Endothelial cell (in vitro differentiated cells): ENCODE data around the gene KCNQ1. TPM values are rescaled to one million over a fixed set of nuclear protein-coding genes. Genes with fewer than 3 reads are reported as not detected.

ENCODE experiments used
- DNase-seq: peaks from one replicate; pipeline ENCODE4 v3.0.0; 2021; ENCODE audit warnings: low spot score
- H3K27ac Mint-ChIP-seq: one replicate; pipeline ENCODE4 v1.8.0; 2021; ENCODE audit warnings: mixed read lengths, inconsistent platforms; ENCODE audit not compliant: unreplicated experiment
- H3K27me3 Mint-ChIP-seq: one replicate; pipeline ENCODE4 v1.8.0; 2021; ENCODE audit warnings: mild to moderate bottlenecking, moderate library complexity, mixed read lengths, inconsistent platforms; ENCODE audit not compliant: unreplicated experiment
- H3K36me3 Mint-ChIP-seq: one replicate; pipeline ENCODE4 v1.8.0; 2021; ENCODE audit warnings: mild to moderate bottlenecking, low read depth, mixed read lengths, inconsistent platforms; ENCODE audit not compliant: unreplicated experiment
- H3K4me1 Mint-ChIP-seq: one replicate; pipeline ENCODE4 v1.8.0; 2021; ENCODE audit warnings: mild to moderate bottlenecking, mixed read lengths, inconsistent platforms; ENCODE audit not compliant: unreplicated experiment
- H3K4me3 Mint-ChIP-seq: one replicate; pipeline ENCODE4 v1.8.0; 2021; ENCODE audit warnings: mild to moderate bottlenecking, mixed read lengths, inconsistent platforms; ENCODE audit not compliant: unreplicated experiment
- H3K9me3 Mint-ChIP-seq: one replicate; pipeline ENCODE4 v1.8.0; 2021; ENCODE audit warnings: mixed read lengths, inconsistent platforms; ENCODE audit not compliant: unreplicated experiment
- CTCF ChIP-seq: fragments of 200-600 bp; sonication (generic); IDR thresholded peaks from one replicate; pipeline ENCODE4 v1.5.0; 2021; ENCODE audit warnings: antibody characterized with exemption; ENCODE audit not compliant: unreplicated experiment
- total RNA-seq: library from RNA; stranded (reverse); fragmentation: NEBNext Ultra II Directional; extraction: Animal tissue kit (Norgen Biotek cat#: 25700); gene quantifications from one replicate; pipeline ENCODE4 v1.2.1, GENCODE V29; 2021; ENCODE audit not compliant: unreplicated experiment

The KCNQ1 gene
- total RNA-seq, 1 donor from 2014 or later = 35.3 TPM

DNA sequence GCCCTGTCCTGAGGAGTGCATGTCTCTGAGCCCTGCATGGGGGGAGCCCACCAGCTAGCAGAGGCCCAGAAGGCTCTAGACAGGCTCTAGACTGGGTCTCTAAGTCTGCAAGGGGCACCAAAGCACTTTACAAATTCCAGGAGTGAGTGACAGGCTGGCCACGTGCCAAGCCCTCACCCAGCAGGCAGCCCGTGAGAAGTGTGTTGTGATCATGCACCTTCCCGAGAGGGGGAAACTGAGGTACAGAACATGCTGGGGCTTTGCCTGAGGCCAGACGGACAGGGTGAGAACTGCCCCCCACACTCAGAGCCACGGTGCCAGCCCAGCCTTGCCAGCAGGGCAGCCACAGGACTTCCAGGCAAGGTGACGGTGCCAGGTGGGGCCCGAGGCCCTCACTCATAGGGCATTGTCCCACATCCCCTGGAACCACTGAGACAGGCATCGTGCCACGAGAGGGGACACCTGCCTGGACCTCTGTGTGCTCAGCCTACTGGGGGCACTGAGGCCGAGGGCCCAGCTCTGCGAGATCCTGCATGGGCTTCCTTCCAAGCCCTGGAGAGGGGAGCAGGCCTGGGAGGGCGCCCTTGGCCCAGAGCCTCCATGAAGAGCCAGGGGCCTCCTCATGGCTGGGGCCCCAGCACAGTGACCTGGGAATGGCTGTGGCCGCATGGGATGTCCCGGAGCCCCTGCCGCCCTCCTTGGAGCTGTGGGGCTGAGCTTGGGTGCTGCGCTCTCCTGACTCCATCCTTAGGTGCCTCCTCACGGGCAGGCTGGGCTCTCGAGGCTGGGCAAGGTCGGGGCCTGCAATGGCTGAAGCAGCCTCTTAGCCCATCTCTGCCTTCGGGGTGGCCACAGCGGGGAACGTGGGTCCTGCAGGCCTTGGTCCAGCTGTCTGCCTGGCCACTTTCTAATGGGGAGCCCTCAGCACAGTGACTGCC lies 133.5 kb downstream of the KCNQ1 start:
- no peak for DNase-seq
- Mint-ChIP-seq H3K27me3 (peaks cover 6% of the 10 kb centered on the region), H3K27ac (no peak overlapping the region), H3K4me3 (no peak overlapping the region), H3K4me1 (peaks cover 10% of the 10 kb centered on the region), H3K9me3 (no peaks in the 10 kb centered on the region), H3K36me3 (no peaks in the 10 kb centered on the region)
- no peak for TF ChIP-seq CTCF

- Mint-ChIP-seq H3K4me3 (no peak overlapping the region), H3K9me3 (no peaks in the 10 kb centered on the region), H3K36me3 (no peaks in the 10 kb centered on the region), H3K27me3 (peaks cover 6% of the 10 kb centered on the region), H3K4me1 (peaks cover 10% of the 10 kb centered on the region), H3K27ac (no peak overlapping the region)
- DNase-seq = no peak
- TF ChIP-seq CTCF = no peak
Observed at GRCh38 chr11:2578929-2579270, 134.1 kb downstream of the KCNQ1 start.

DNA sequence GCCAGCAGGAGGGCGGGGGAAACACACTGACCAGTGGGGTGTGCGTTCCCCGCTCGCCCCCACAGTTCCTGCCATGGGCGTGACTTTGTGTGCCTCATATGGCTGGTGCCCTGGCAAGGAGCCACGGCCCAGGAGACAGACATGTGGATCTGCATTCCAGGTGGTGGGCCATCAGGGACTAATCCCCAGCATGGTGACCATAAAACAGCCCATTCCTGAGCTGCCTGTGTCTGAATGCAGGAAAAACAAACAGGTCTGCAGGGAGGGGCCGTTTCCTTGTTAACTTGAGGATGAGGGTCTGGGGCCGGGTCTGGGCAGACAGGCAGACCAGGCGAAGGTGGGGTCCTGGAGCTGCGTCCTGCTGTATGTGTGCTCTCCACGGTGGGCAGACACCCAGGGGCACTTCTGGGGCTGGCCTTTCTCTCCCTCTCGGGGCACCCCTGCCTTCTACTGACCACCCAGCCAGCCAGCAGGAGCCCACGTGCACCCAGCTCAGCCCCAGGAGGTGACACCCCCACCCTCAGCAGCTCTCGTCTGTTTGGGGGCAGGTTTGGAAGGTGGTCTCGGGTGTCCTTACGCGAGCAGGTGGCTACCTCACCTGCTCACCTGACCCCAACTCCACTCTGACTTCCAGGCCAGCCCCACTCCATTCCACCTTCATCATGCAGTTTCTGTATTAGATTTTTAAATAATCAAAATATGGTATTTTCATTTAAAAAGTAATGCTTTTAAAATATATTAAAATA lies 134.7 kb downstream of the KCNQ1 start:
- H3K4me3 Mint-ChIP-seq = no peak overlapping the region
- H3K9me3 Mint-ChIP-seq = no peaks in the 10 kb centered on the region
- no peak for DNase-seq
- no peak overlapping the region for H3K27ac Mint-ChIP-seq
- peaks cover 6% of the 10 kb centered on the region for H3K27me3 Mint-ChIP-seq
- TF ChIP-seq CTCF = no peak
- peaks cover 10% of the 10 kb centered on the region for H3K4me1 Mint-ChIP-seq
- no peaks in the 10 kb centered on the region for H3K36me3 Mint-ChIP-seq

GRCh38 chr11:2580061-2580421 lies 135.2 kb downstream of the KCNQ1 start:
- H3K27ac Mint-ChIP-seq = no peak overlapping the region
- no peaks in the 10 kb centered on the region for H3K36me3 Mint-ChIP-seq
- H3K27me3 Mint-ChIP-seq = peaks cover 6% of the 10 kb centered on the region
- no peak for TF ChIP-seq CTCF
- no peaks in the 10 kb centered on the region for H3K9me3 Mint-ChIP-seq
- H3K4me3 Mint-ChIP-seq = no peak overlapping the region
- DNase-seq = no peak
- H3K4me1 Mint-ChIP-seq = peaks cover 10% of the 10 kb centered on the region

DNA sequence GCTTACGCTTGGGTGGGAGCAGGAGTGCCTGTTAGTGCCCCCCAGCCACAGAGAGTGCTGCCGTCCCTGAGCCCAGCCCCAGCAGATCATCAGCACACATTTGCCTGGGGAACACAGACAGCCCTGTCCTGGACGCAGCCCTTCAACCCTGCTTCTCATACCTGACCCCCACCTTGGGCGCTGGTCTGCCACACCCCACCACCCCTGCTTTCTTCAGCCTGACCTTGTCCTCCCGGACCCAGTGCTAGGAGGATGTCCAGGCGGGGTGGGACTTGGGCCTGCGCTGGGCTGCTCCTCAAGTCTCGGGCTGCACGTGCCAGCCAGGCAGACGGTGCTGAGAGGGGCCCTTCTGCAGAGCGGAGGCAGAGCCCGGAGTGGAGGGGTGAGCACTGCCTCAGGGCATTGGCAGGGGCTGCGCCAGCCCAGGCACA lies 135.8 kb downstream of the KCNQ1 start:
- no peak for TF ChIP-seq CTCF
- Mint-ChIP-seq H3K4me3 (no peak overlapping the region), H3K27ac (no peak overlapping the region), H3K27me3 (peaks cover 7% of the 10 kb centered on the region), H3K36me3 (no peaks in the 10 kb centered on the region), H3K4me1 (peaks cover 10% of the 10 kb centered on the region), H3K9me3 (no peaks in the 10 kb centered on the region)
- DNase-seq = no peak
